Heart left ventricle (tissue), 16 donors: ENCODE results near the gene KIF16B. TPM values are rescaled to one million over a fixed set of nuclear protein-coding genes. Genes with fewer than 3 reads are reported as not detected.
"Not testable (repeated sequence)": the region's sequence is repeated elsewhere in the genome, so short reads cannot be mapped to it uniquely, and the experiment has no call there.

Experiments
- ATAC-seq, 4 donors: fragments of 200-7000 bp; cut with Tn5 transposase; one replicate each; pipeline ENCODE4 v1.9.1; 2020 to 2022; ENCODE audit warnings: moderate library complexity in 4 of 4, mild to moderate bottlenecking in 3 of 4, moderate number of reproducible peaks in 1 of 4
- DNase-seq, 5 donors: peaks; one replicate each; pipeline ENCODE4 v3.0.0-alpha.2; 2020
- H3K27ac ChIP-seq, 12 donors: fragments of 200-600 bp; sonication (generic) in 4 of 12; one replicate each; pipeline versions ENCODE4 v1.5.0 to v1.8.0; 2016 to 2022; ENCODE audit warnings: mild to moderate bottlenecking in 2 of 12
- H3K27me3 ChIP-seq, 9 donors: fragments of 200-600 bp; sonication (generic) in 2 of 9; one replicate each; pipeline versions ENCODE4 v1.5.1 to v1.8.0; 2016 to 2022; ENCODE audit warnings: mild to moderate bottlenecking in 3 of 9
- H3K36me3 ChIP-seq, 9 donors: fragments of 200-600 bp; sonication (generic) in 2 of 9; one replicate each; pipeline versions ENCODE4 v1.5.0 to v1.8.0; 2018 to 2022; ENCODE audit warnings: mild to moderate bottlenecking in 2 of 9
- H3K4me1 ChIP-seq, 12 donors: fragments of 200-600 bp; sonication (generic) in 4 of 12; one replicate each; pipeline versions ENCODE4 v1.5.0 to v1.8.0; 2016 to 2022; ENCODE audit warnings: mild to moderate bottlenecking in 3 of 12
- H3K4me3 ChIP-seq, 12 donors: fragments of 200-600 bp; sonication (generic) in 4 of 12; one replicate each; pipeline versions ENCODE4 v1.5.0 to v1.8.0; 2017 to 2022; ENCODE audit warnings: mild to moderate bottlenecking in 9 of 12, moderate library complexity in 4 of 12
- H3K9me3 ChIP-seq, 12 donors: fragments of 200-600 bp; sonication (generic) in 4 of 12; one replicate each; pipeline versions ENCODE4 v1.5.0 to v1.8.0; 2016 to 2022; ENCODE audit warnings: mild to moderate bottlenecking in 1 of 12
- POLR2A ChIP-seq, 2 donors: fragments of 450-650 bp; IDR thresholded peaks; one replicate each; pipeline ENCODE4 v1.6.1; 2017; ENCODE audit warnings: antibody characterized with exemption in 2 of 2, mild to moderate bottlenecking in 2 of 2, moderate library complexity in 2 of 2
- WGBS, 4 donors: extraction: QIAGEN DNeasy Blood & Tissue Kit in 2 of 4; methylation state at CpG; one replicate each; pipeline versions ENCODE4 v1.1.5 to v1.1.7; 2013 to 2018; 5-methylcytosine and 5-hydroxymethylcytosine counted together
- intact Hi-C, 10 donors: fragments of 100-400 bp; cut with DNase I; formaldehyde crosslinking; loops; one replicate each; pipeline versions ENCODE4 v1.11.1 to v1.14.2; 2022
- polyA plus RNA-seq, 2 donors: library from polyadenylated mRNA; stranded (reverse); fragments of 200-250 nt; gene quantifications; one replicate each; pipeline ENCODE4 v1.2.3, GENCODE V29; 2013
- total RNA-seq, 9 donors: library from RNA; depleted of rRNA in 2 of 9; stranded (reverse); fragments of >200 nt in 2 of 9; fragmentation: NEBNext Ultra II Directional in 3 of 9; extraction: Animal tissue kit (Norgen Biotek cat#: 25700) in 3 of 9; gene quantifications; one replicate each; pipeline versions ENCODE4 v1.1.0 to v1.2.4, GENCODE V29; 2016 to 2023
- TF ChIP-seq, protein P1 (sequence below), 12 donors: fragments of 200-600 bp; sonication (generic) in 4 of 12; IDR thresholded peaks; one replicate each; pipeline versions ENCODE4 v1.5.0 to v1.8.0; 2018 to 2022; ENCODE audit warnings: antibody characterized with exemption in 12 of 12, mild to moderate bottlenecking in 5 of 12
- donor health status: ischemic (EF 13 %, LVEDD 7.1; RV severe dilation, severe dysfunction).
- donor health status: healthy with polysubstance abuse.
- donor health status: DM: no; HTN: yes; CAD: no.
- donor health status: DM: no; HTN: no; CAD: no.
- donor health status: ischemic (EF 25% LVEDD 6.9; RV normal size, moderate dysfunction).
- donor health status: ischemic (EF 25% LVEDD 5.7; RV mildly dilated, moderate dysfunction).
- donor health status: healthy.
- donor health status: DM: yes; HTN: yes; CAD: no.
- donor health status: ischemic (EF 35%, LVEDD 5.7; RV mildly dilated, moderate dysfunction).
- donor health status: nonischemic (EF 11% LVEDD 7.7; RV severe dilation, severe dysfunction).
- donor health status: DM: yes; HTN: yes; CAD: no.
- donor health status: PGD.
- donor health status: ischemic (EF 29% LVEDD 5.4; RV normal size, mild dysfunction).
- donor health status: nonischemic (EF 23%, LVEDD 6.1; RV moderate dilation, normal function).

The KIF16B gene
- total and polyA plus RNA-seq, 11 donors = 8.8 to 31.8 (median 17.8) TPM

- Histone ChIP-seq H3K27ac (no peak overlapping the region), H3K4me1 (no peaks in the 10 kb centered on the region), H3K4me3 (no peak overlapping the region), H3K9me3 (peaks cover 0 to 6% (median 0%) of the 10 kb centered on the region in 12 donors), H3K27me3 (no peaks in the 10 kb centered on the region), H3K36me3 (peaks cover 0 to 19% (median 2%) of the 10 kb centered on the region in 9 donors)
- ATAC-seq (no peak), DNase-seq (no peak)
- TF ChIP-seq, protein P1, sequence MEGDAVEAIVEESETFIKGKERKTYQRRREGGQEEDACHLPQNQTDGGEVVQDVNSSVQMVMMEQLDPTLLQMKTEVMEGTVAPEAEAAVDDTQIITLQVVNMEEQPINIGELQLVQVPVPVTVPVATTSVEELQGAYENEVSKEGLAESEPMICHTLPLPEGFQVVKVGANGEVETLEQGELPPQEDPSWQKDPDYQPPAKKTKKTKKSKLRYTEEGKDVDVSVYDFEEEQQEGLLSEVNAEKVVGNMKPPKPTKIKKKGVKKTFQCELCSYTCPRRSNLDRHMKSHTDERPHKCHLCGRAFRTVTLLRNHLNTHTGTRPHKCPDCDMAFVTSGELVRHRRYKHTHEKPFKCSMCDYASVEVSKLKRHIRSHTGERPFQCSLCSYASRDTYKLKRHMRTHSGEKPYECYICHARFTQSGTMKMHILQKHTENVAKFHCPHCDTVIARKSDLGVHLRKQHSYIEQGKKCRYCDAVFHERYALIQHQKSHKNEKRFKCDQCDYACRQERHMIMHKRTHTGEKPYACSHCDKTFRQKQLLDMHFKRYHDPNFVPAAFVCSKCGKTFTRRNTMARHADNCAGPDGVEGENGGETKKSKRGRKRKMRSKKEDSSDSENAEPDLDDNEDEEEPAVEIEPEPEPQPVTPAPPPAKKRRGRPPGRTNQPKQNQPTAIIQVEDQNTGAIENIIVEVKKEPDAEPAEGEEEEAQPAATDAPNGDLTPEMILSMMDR (IDR thresholded peaks at IDR 0.05) = no peak
- intact Hi-C loops = loop anchor here in 1 of 10 donors (10.0 kb wide), 1 partner anchor 47 kb away; the partner anchor contains the start of gene KIF16B
- 93 to 99% (median 98%) methylated on average over 3 of the region's 3 CpGs for WGBS, 4 donors
These were observed 45.8 kb downstream of the KIF16B start for GRCh38 chr20:16527438-16527837.

- Histone ChIP-seq H3K4me1 (no peaks in the 10 kb centered on the region), H3K9me3 (peaks cover 0 to 6% (median 0%) of the 10 kb centered on the region in 12 donors), H3K27me3 (no peaks in the 10 kb centered on the region), H3K36me3 (peaks cover 0 to 19% (median 2%) of the 10 kb centered on the region in 9 donors), H3K4me3 (no peak overlapping the region), H3K27ac (no peak overlapping the region)
- DNase-seq = no peak
- 88 to 94% (median 91%) methylated on average over 9 of the region's 9 CpGs for WGBS, 4 donors
- intact Hi-C loops = loop anchor here in 1 of 10 donors (10.0 kb wide), 1 partner anchor 48 kb away; the partner anchor contains the start of gene KIF16B
- no peak for ATAC-seq
- no peak for TF ChIP-seq POLR2A (IDR thresholded peaks at IDR 0.05)
- TF ChIP-seq, protein P1 (IDR thresholded peaks at IDR 0.05) = no peak
These were observed 46.5 kb downstream of the KIF16B start for GRCh38 chr20:16526433-16527380.

DNA sequence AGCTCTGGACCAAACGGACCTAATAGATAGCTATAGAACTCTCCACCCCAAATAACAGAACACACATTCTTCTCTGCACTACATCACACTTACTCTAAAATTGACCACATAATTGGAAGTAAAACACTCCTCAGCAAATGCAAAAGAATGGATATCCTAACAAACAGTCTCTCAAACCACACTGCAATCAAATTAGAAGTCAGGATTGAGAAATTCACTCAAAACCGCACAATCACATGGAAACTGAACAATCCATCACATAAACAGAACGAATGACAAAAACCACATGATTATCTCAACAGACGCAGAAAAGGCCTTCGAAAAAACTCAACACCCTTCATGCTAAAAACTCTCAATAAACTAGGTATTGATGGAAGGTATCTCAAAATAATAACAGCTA lies 50.6 kb downstream of the KIF16B start:
- not testable (repeated sequence) for ATAC-seq, H3K4me3 ChIP-seq, H3K9me3 ChIP-seq, H3K27ac ChIP-seq, DNase-seq, H3K27me3 ChIP-seq, H3K4me1 ChIP-seq
- intact Hi-C loops = loop anchor here in 1 of 10 donors (10.0 kb wide), 1 partner anchor 52 kb away; the partner anchor contains the start of gene KIF16B
- peaks cover 0 to 24% (median 3%) of the 10 kb centered on the region in 9 donors for H3K36me3 ChIP-seq
- 93 to 95% (median 94%) methylated on average over 5 of the region's 5 CpGs for whole genome bisulfite sequencing, 4 donors

DNA sequence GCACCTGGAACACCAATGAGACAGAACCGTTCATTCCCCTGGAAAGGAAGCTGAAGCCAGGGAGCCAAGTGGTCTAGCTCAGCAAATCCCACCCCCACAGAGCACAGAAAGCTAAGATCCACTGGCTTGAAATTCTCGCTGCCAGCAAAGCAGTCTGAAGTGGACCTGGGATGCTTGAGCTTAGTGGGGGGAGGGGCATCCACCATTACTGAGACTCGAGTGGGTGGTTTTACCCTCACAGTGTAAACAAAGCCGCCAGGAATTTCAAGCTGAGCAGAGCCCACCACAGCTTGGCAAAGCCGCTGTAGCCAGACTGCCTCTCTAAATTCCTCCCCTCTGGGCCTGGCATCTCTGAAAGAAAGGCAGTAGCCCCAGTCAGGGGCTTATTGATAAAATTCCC lies 53.1 kb downstream of the KIF16B start:
- Histone ChIP-seq H3K4me1 (no peaks in the 10 kb centered on the region), H3K9me3 (peaks cover 0 to 6% (median 0%) of the 10 kb centered on the region in 12 donors), H3K4me3 (no peak overlapping the region), H3K27ac (no peak overlapping the region), H3K36me3 (peaks cover 0 to 15% (median 0%) of the 10 kb centered on the region in 9 donors), H3K27me3 (no peaks in the 10 kb centered on the region)
- ATAC-seq = no peak
- DNase-seq = no peak
- TF ChIP-seq, protein P1 (IDR thresholded peaks at IDR 0.05) = no peak
- TF ChIP-seq POLR2A (IDR thresholded peaks at IDR 0.05) = no peak
- 84 to 92% (median 87%) methylated on average over 4 to 5 of the region's 5 CpGs for WGBS, 4 donors
- intact Hi-C loops = loop anchor here in 1 of 10 donors (10.0 kb wide), 1 partner anchor 55 kb away; the partner anchor contains the start of gene KIF16B

DNA sequence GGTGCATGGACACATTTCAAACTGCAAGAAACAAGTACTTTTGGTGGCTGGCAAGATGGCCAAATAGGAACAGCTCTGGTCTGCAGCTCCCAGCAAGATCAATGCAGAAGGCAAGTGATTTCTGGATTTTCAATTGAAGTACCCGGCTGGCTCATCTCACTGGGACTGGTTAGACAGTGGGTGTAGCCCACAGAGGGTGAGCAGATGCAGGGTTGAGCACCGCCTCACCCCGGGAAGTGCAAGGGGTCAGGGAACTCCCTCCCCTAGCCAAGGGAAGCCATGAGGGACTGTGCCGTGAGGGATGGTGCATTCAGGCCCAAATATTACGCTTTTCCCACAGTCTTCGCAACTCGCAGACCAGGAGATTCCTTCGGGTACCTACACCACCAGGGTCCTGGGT lies 53.6 kb downstream of the KIF16B start:
- WGBS, 4 donors = 83 to 94% (median 87%) methylated on average over 6 to 8 of the region's 8 CpGs
- not testable (repeated sequence) for H3K27ac ChIP-seq, H3K4me1 ChIP-seq, ATAC-seq, DNase-seq, H3K4me3 ChIP-seq, H3K9me3 ChIP-seq, H3K27me3 ChIP-seq
- intact Hi-C loops = loop anchor here (2.0 to 10.0 kb wide), 6 partner anchors 55 to 243 kb away; partner anchors contain the start of gene KIF16B (in 1 of the 10)
- H3K36me3 ChIP-seq = peaks cover 0 to 11% (median 0%) of the 10 kb centered on the region in 9 donors
